Neural cell (in vitro differentiated cells): Measurements from ENCODE around the gene CCDC83. TPM values are rescaled to one million over a fixed set of nuclear protein-coding genes. Genes with fewer than 3 reads are reported as not detected.

Experiments
- H2AFZ ChIP-seq: fragments of 200-600, 300-800 bp; sonication (generic), shearing (Covaris generic); 2 replicates; pipeline ENCODE4 v1.6.0; 2014; ENCODE audit warnings: low read depth, mild to moderate bottlenecking, antibody characterized with exemption, low read length, moderate library complexity
- H3F3A ChIP-seq: fragments of 200-600 bp; shearing (Covaris generic); 2 replicates; pipeline ENCODE4 v1.6.1; 2016; ENCODE audit warnings: mild to moderate bottlenecking, moderate library complexity, mixed read lengths, antibody characterized with exemption, low read length; ENCODE audit not compliant: insufficient read depth, poor library complexity, severe bottlenecking
- H3K27ac ChIP-seq: fragments of 200-600, 300-800 bp; sonication (generic), shearing (Covaris generic); 2 replicates; pipeline ENCODE4 v1.5.1; 2014; ENCODE audit warnings: mild to moderate bottlenecking, low read length, moderate library complexity
- H3K27me3 ChIP-seq: fragments of 300-800, 200-600 bp; sonication (generic), shearing (Covaris generic); 2 replicates; pipeline ENCODE4 v1.6.0; 2014; ENCODE audit warnings: mild to moderate bottlenecking, low read depth, low read length, moderate library complexity; ENCODE audit not compliant: insufficient read depth
- H3K36me3 ChIP-seq: fragments of 300-800, 200-600 bp; sonication (generic), shearing (Covaris generic); 2 replicates; pipeline ENCODE4 v1.5.1; 2014; ENCODE audit warnings: mild to moderate bottlenecking, antibody characterized with exemption, low read length, moderate library complexity; ENCODE audit not compliant: insufficient read depth
- H3K4me2 ChIP-seq: fragments of 300-800, 200-600 bp; sonication (generic), shearing (Covaris generic); 2 replicates; pipeline ENCODE4 v1.6.0; 2014; ENCODE audit warnings: mild to moderate bottlenecking, low read length
- H3K4me3 ChIP-seq: fragments of 300-800, 200-600 bp; sonication (generic), shearing (Covaris generic); 2 replicates; pipeline ENCODE4 v1.5.1; 2014; ENCODE audit warnings: mild to moderate bottlenecking, low read length, moderate library complexity
- H3K79me2 ChIP-seq: fragments of 200-600 bp; shearing (Covaris generic); replicated peaks from 2 replicates; pipeline ENCODE4 v1.6.0; 2014; ENCODE audit warnings: mild to moderate bottlenecking, low read length, moderate library complexity; ENCODE audit not compliant: insufficient read depth
- H3K9ac ChIP-seq: fragments of 300-800, 200-600 bp; sonication (generic), shearing (Covaris generic); 2 replicates; pipeline ENCODE4 v1.6.1; 2016; ENCODE audit warnings: mild to moderate bottlenecking, low read length, mixed read lengths
- H3K9me2 ChIP-seq: fragments of 200-600 bp; shearing (Covaris generic); 2 replicates; pipeline ENCODE4 v1.6.1; 2016; ENCODE audit warnings: mild to moderate bottlenecking, low read length, mixed read lengths; ENCODE audit not compliant: insufficient read depth
- H3K9me3 ChIP-seq: fragments of 200-600, 300-800 bp; sonication (generic), shearing (Covaris generic); 2 replicates; pipeline ENCODE4 v1.6.1; 2016; ENCODE audit warnings: mild to moderate bottlenecking, mixed run types, low read length, moderate library complexity, mixed read lengths
- H4K20me1 ChIP-seq: fragments of 200-600 bp; shearing (Covaris generic); 2 replicates; pipeline ENCODE4 v1.6.1; 2016; ENCODE audit warnings: mild to moderate bottlenecking, mixed run types; ENCODE audit not compliant: insufficient read depth
- EP300 ChIP-seq: fragments of 450-650 bp; conservative IDR thresholded peaks from 2 replicates; pipeline ENCODE4 v1.6.1; 2014; ENCODE audit warnings: antibody characterized with exemption, mild to moderate bottlenecking, moderate library complexity; ENCODE audit not compliant: poor library complexity, severe bottlenecking
- EZH2 ChIP-seq: fragments of 200-600, 300-800 bp; shearing (Covaris generic), sonication (generic); IDR thresholded peaks from 2 replicates; pipeline ENCODE4 v1.6.1; 2014; ENCODE audit warnings: antibody characterized with exemption, low read length, borderline replicate concordance, mild to moderate bottlenecking; ENCODE audit not compliant: insufficient read depth, poor library complexity, severe bottlenecking
- MXI1 ChIP-seq: fragments of 450-650 bp; conservative IDR thresholded peaks from 2 replicates; pipeline ENCODE4 v1.6.1; 2014; ENCODE audit warnings: antibody characterized with exemption, mild to moderate bottlenecking; ENCODE audit not compliant: poor library complexity, severe bottlenecking
- POLR2AphosphoS5 ChIP-seq: IDR thresholded peaks from 2 replicates; pipeline ENCODE4 v1.6.1; 2012
- RAD21 ChIP-seq: fragments of 450-650 bp; conservative IDR thresholded peaks from 2 replicates; pipeline ENCODE4 v1.6.1; 2014; ENCODE audit warnings: antibody characterized with exemption, mild to moderate bottlenecking, moderate library complexity
- REST ChIP-seq: IDR thresholded peaks from 2 replicates; pipeline ENCODE4 v1.6.1; 2012; ENCODE audit warnings: borderline replicate concordance
- SMC3 ChIP-seq: fragments of 450-650 bp; conservative IDR thresholded peaks from 2 replicates; pipeline ENCODE4 v1.6.1; 2014; ENCODE audit warnings: antibody characterized with exemption, mild to moderate bottlenecking, moderate library complexity; ENCODE audit not compliant: poor library complexity
- TAF1 ChIP-seq: IDR thresholded peaks from 2 replicates; pipeline ENCODE4 v1.6.1; 2012; ENCODE audit warnings: low read depth
- polyA plus RNA-seq: library from polyadenylated mRNA; depleted of rRNA; stranded (reverse); fragments of >200 nt; gene quantifications from 2 replicates; pipeline ENCODE4 v1.2.3, GENCODE V29; 2014
- TF ChIP-seq, protein P1 (sequence below): fragments of 450-650 bp; IDR thresholded peaks from 2 replicates; pipeline ENCODE4 v1.5.1; 2014; ENCODE audit warnings: antibody characterized with exemption, mild to moderate bottlenecking, moderate library complexity; ENCODE audit not compliant: poor library complexity, severe bottlenecking

Gene CCDC83
- polyA plus RNA-seq, 1 donor from 2014 or later, result not detected

DNA sequence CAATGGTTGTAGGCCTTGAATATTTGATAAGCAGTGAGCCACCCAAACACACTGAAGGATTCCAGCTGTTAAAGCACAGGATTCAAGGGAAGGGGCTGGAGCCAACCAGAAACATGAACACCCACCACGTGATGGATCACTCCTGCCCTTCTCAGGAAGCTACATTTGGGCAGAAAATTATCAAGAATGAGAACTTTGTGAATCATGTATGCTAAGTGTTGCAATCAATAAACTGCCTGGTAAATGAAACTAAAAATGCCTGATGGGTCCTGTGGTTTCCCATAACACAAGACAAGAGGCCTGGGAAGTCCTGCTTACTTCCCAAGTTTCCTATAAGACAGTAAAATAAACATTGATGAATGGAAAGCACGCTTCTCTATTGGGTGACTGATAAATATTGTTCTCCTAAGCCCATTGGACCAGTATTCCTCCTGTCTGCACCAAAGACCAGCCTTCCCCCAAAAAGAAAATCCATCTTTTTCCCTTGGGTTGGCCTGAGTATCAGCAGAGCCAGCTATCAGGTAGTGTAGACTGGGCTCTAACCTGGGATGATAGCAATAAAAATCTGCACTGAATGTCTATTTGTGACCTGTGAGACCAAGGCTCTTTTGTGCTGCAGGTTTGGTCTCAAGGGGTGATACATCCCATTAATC is 98.4 kb downstream of the CCDC83 start:
- Histone ChIP-seq H3K27ac (no peak overlapping the region), H2AFZ (no peak overlapping the region), H4K20me1 (no peaks in the 10 kb centered on the region), H3K9me3 (no peaks in the 10 kb centered on the region), H3K36me3 (peaks cover 10% of the 10 kb centered on the region), H3K4me3 (no peak overlapping the region), H3F3A (no peaks in the 10 kb centered on the region), H3K27me3 (no peaks in the 10 kb centered on the region), H3K9ac (no peak overlapping the region), H3K9me2 (no peaks in the 10 kb centered on the region), H3K4me2 (no peak overlapping the region), H3K79me2 (no peaks in the 10 kb centered on the region)
- TF ChIP-seq, protein P1, sequence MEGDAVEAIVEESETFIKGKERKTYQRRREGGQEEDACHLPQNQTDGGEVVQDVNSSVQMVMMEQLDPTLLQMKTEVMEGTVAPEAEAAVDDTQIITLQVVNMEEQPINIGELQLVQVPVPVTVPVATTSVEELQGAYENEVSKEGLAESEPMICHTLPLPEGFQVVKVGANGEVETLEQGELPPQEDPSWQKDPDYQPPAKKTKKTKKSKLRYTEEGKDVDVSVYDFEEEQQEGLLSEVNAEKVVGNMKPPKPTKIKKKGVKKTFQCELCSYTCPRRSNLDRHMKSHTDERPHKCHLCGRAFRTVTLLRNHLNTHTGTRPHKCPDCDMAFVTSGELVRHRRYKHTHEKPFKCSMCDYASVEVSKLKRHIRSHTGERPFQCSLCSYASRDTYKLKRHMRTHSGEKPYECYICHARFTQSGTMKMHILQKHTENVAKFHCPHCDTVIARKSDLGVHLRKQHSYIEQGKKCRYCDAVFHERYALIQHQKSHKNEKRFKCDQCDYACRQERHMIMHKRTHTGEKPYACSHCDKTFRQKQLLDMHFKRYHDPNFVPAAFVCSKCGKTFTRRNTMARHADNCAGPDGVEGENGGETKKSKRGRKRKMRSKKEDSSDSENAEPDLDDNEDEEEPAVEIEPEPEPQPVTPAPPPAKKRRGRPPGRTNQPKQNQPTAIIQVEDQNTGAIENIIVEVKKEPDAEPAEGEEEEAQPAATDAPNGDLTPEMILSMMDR, result no peak
- TF ChIP-seq EZH2, result no peak
- TF ChIP-seq REST, result no peak
- TF ChIP-seq SMC3, result no peak
- no peak for TF ChIP-seq RAD21
- TF ChIP-seq MXI1, result no peak

GRCh38 chr11:85955531-85955930 is 100.3 kb downstream of the CCDC83 start:
- H3K4me3 ChIP-seq, result no peak overlapping the region
- no peaks in the 10 kb centered on the region for H3K27me3 ChIP-seq
- no peaks in the 10 kb centered on the region for H3F3A ChIP-seq
- H2AFZ ChIP-seq, result no peak overlapping the region
- no peak overlapping the region for H3K4me2 ChIP-seq
- H4K20me1 ChIP-seq, result no peaks in the 10 kb centered on the region
- H3K9ac ChIP-seq, result no peak overlapping the region
- no peaks in the 10 kb centered on the region for H3K9me2 ChIP-seq
- peaks cover 19% of the 10 kb centered on the region for H3K36me3 ChIP-seq
- no peaks in the 10 kb centered on the region for H3K79me2 ChIP-seq
- H3K27ac ChIP-seq, result no peak overlapping the region
- TF ChIP-seq POLR2AphosphoS5 (no peak), EP300 (no peak), TAF1 (no peak), EZH2 (no peak), SMC3 (no peak), RAD21 (no peak), REST (no peak), MXI1 (no peak)
- TF ChIP-seq, protein P1, result no peak
- no peaks in the 10 kb centered on the region for H3K9me3 ChIP-seq
